Measurements from ENCODE around the gene CADPS.

The CADPS gene

DNA sequence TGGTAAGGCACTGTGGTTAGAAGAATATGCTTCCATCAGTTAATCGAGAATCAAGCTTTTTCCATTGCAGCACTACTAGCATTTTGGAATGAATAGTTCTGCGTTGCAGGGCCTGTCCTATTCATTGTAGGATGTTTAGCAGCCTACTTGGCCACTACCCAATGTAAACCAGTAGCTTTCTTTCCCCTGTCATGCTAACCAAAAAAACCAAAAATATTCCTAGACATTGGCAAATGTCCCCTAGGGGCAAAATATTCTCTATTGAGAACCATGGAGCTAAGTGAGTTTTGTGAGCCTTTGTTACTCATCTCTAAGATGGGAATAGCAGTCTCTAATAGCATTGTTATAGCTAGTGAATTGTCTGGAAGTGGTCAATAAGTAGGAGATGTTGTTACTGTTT lies 187.2 kb downstream of the CADPS start:
- no peak for DNase-seq (ENCODE audit: low read depth, low spot score)

- DNase-seq (ENCODE audit: low read depth, low spot score), result no peak
These were observed 188.5 kb downstream of the CADPS start for GRCh38 chr3:62686503-62687294.

DNA sequence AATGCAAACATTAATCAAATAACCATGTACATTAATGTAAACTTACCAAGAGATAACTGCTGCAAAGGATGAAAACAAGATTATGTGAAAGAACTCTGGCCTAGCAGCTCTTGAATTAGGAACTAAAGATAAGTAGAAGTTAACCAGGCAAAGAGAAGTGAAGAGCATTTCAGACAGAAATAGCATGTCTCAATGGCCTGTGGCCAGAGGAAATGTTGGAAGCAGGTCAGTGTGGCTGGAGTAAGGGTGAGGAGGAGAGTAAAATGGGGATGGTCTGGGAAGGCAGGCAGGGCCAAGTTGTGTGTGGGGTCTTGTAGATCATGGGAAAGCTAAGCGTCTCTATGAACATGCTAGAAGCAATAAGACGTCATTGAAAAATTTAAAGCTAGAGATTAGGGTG lies 192.4 kb downstream of the CADPS start:
- DNase-seq (ENCODE audit: low read depth, low spot score), result no peak

DNA sequence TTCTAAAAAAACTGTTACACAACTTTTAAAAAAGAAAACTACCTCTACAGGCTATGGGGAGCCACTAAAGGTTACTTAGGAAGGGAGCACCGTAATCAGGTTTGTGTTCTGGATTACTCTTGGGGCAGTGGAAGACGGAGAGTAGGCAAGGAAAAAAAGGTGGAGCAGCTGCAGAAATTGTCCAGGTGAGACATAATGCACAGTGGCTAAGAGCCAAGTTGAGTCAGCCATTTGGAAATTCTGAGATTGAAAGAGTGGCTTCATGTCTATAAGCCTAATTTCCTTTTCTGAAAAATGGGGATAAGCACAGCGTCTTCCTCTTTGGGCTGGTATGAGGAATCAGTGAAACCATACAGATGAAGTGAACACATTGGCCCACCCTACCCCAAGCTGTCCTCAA lies 195.2 kb downstream of the CADPS start:
- DNase-seq (ENCODE audit: low read depth, low spot score), result no peak

- DNase-seq (ENCODE audit: low read depth, low spot score), result peak; percentile 79
These were observed 196.4 kb downstream of the CADPS start for GRCh38 chr3:62678841-62679240.

DNA sequence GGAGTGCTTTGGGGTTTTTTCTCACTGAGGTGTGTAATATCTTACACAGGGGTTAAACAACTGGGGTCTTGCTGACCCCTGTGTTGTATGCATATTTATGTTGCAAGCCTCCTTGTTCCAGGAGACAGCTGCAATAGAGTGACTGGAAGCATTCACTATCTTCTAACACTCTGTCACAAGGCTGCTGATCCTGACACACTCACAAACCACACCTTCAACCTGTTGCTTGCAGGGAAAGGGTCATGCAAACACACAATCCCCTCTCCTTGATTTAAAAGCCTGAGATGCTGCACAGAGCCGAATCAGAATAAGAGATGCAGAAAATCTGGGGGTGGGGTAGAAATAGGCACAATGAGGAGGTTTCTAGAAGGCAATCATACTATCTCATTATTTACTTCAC lies 197.3 kb downstream of the CADPS start:
- no peak for DNase-seq (ENCODE audit: low read depth, low spot score)

DNA sequence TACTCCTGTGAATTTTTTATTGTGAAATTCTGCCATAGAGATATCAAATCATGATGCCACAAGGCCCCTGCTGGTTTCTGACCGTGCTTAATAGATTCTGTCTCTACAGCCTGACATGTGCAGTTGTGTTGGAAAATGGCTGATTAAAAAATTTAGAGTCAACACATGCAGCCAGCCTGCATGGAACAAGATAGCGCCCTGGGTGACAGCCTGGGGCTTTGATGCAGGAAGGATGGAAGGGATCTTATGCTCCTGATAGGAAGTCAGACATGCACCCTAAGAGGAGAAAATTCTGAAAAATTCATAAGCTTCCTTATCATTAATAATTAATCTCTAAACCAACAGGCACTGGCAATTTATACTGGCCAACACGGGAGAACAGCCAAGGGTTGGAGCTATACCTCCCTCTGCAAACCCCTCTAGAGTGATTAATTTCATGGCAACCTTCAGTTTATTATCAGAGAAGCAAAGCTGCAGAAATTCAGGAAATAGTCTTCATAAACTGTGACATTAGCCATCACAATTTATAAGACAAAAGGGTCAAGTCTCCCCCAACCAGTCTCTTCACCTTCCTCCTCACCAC lies 198.4 kb downstream of the CADPS start:
- no peak for DNase-seq (ENCODE audit: low read depth, low spot score)

- DNase-seq (ENCODE audit: low read depth, low spot score), result no peak
These were observed 199.7 kb downstream of the CADPS start for GRCh38 chr3:62675492-62675891.

DNA sequence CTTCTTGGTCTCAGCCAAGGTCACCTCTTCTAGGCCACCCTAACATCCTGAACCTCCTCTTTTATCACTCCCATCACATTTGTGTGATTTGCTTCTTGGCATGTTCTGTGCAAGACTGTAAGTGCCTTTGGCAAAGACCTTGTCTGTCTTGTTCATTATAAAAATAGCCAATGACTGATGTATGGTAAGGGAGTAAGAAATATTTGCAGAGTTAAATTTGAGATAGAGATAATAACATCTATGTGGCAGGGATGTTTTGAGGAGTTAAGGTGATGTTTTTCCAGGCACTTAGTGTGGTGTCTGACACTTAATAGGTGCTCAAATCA lies 202.3 kb downstream of the CADPS start:
- no peak for DNase-seq (ENCODE audit: low read depth, low spot score)

DNA sequence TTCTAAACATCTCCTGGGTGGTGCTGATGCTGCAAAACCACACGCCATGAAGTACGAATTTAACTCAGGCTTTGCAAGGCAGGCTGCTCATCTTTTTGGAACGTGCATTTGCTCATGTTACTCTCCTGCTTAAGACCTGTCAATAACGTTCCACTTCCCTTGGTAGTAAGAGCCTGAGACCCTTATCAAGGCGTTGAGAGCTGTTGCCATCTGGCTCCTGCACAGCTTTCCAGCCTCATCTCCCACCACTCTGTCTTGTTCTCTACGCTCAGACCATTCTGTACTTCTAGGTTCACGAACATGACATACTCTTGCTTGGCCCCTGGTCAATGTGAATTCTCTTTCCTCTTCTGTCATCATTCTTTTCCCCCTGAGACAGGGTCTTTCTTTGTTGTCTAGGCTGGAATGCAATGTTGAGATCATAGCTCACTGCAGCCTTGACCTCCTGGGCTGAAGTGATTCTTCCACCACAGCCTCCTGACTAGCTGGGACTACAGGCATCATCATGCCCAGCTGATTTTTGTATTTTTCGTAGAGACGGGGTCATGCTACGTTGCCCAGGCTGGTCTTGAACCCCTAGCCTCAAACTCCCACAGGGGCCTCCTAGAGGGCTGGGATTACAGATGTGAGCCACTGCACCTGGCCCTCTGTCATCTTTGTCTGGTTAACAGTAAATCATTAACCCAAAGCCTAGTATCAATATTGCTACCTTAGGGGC lies 202.8 kb downstream of the CADPS start:
- no peak for DNase-seq (ENCODE audit: low read depth, low spot score)

DNA sequence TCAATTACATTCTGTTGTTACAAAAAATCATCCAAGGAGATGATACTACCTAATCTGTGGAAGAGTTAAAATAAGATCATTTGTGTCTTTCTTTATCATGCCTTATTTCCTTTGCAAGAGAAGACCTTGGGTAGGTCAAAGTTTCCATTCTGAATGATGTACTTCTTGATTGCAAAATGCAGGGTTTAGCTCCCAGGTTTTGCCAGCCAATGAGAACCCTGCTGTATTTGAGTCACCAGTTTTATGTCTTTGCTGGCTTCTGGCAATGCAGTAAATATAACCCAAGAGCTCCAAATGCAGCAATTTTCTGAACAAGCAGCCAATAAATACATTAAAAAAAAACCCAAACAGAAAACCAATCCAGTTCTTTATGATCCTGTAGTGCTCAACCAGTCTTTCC lies 204.9 kb downstream of the CADPS start:
- no peak for DNase-seq (ENCODE audit: low read depth, low spot score)

- no peak for DNase-seq (ENCODE audit: low read depth, low spot score)
These were observed 206.1 kb downstream of the CADPS start for GRCh38 chr3:62669161-62669560.

DNA sequence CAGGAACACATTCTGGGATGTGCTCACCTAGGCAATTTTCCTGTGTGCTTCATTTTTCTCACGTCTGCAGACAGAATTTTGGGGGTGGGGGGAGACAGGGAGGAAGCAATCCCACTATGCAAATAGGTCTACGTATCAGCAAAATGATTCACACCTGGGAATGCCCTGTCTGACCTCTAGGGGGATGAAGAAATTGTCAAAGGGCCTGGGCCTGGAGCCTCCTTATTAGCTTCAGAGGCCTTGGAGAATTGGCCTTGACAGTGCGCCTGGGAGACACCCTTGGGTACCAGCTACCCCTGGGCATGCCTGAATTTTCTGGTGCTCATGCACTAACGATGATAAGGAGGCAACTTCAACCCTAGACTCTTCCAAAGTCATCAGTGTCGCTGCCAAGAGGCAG lies 207.5 kb downstream of the CADPS start:
- no peak for DNase-seq (ENCODE audit: low read depth, low spot score)

GRCh38 chr3:62665627-62666437 lies 209.4 kb downstream of the CADPS start:
- peak; percentile 92 for DNase-seq (ENCODE audit: low read depth, low spot score)

DNA sequence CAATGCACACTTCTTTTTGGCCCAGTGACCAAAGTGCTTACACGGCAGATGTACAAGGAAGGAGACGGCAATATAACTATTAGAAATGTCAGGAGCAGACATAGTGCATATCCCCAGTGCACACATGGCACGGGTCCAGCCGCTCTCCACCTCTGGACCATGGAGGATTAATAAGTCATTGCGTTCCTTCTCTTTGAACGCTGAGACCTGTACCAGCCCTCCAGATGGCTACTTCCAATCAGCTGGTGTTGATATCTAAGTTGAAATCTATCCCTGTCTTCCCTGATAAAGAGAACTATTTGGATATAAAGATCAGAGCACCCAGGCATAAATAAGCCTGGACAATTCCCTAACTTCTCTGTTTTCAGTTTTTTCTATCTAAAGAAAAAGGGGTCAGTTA lies 212.5 kb downstream of the CADPS start:
- no peak for DNase-seq (ENCODE audit: low read depth, low spot score)

GRCh38 chr3:62659660-62660059 lies 215.6 kb downstream of the CADPS start:
- DNase-seq (ENCODE audit: low read depth, low spot score), result no peak

DNA sequence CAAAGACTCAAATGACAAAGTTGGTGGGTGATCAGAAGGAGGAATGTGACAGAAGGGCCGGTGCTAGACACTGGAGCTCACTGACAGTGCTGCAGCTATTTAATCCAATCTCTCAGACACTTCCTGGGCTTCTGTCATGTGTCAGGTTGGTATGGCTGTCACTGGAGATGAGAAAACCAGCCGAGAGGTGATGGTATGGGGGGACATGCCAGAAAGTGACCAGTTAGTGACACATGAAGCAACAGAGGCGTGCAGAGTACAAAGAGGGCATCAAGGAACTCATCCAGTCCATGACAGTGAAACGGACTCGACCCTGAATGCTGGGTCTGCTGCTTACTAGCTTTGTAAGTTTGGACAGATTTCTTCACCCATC lies 219.5 kb downstream of the CADPS start:
- no peak for DNase-seq (ENCODE audit: low read depth, low spot score)

GRCh38 chr3:62655056-62655690 lies 220.0 kb downstream of the CADPS start:
- DNase-seq (ENCODE audit: low read depth, low spot score), result no peak

GRCh38 chr3:62653796-62654195 lies 221.4 kb downstream of the CADPS start:
- DNase-seq (ENCODE audit: low read depth, low spot score), result no peak

DNA sequence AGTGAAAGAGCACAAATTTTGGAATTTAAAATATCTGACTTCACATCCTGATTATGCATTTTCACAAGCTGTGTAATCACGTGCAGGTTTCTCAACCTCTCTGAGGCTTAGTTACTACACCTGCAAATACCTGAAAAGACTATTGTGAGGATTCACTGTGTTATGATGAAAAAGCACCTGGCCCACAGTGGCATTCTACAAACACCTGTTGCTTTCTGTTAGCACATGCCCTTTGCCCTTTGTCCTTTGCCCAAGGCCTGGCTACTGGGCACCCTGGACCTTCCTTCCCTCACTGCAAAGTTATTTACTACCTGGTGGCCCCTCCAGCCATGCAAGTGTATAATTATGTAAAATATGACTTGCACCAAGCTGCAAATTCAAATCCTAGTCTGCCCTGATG lies 227.5 kb downstream of the CADPS start:
- no peak for DNase-seq (ENCODE audit: low read depth, low spot score)

DNA sequence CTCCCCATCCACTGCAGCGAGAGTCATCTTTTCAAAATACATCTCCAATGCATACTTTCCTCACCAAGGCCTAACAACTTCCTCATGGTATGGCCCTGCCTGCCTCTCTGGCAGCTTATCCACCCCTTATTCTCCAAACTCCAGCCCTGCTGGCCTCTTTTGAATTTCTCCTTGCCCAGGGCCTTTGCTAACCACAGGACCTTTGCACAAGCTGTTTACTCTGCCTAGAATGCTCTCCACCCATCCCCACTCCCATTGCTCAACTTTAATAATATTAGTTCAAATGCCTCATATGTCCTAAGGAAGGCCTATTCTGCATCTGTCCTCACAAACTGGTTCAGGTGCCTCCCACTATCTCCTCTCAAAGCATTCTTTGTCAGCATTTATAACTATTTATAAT lies 230.7 kb downstream of the CADPS start:
- no peak for DNase-seq (ENCODE audit: low read depth, low spot score)

DNA sequence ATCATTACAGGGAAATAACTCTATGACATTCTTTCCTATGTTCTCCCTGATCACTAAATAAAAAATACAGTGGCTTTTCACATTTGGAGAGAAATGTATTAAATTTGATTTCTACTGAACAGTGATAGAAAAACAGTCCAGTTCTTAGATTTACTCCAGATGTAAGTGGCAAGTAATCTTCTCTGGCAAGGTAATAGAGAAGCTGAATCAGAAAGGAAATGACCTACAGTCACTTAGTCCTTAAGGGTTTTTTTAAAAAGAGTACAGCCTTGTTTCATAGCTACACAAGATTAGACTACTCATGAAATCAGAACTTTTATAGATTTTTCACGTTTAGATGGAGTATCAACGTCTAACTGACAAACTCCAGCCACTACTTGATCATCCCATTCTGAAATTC lies 236.9 kb downstream of the CADPS start:
- DNase-seq (ENCODE audit: low read depth, low spot score), result no peak

All from ELF-1 (cell line).